ENCODE data around the gene GFRA1.

The GFRA1 gene

DNA sequence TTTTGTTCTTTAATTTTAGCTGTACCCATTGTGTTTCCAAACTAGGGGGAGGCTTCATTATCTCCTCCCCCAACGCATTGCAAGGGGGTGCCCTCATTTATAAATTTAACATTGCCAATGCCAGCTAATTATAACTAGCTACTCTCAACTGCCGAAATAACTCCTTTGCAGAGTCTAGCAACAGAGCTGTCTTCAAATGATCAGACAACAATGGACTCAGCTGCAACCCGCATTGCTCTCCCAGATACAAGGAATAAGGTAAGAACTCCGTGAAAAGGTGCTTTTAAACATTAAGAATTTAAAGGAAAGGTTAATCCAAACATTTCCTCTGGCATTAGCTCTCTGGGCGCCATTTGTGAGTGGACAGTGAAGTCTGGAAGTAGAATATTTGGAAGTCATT, 116.2 kb downstream of the GFRA1 start:
- DNase-seq = no peak

DNA sequence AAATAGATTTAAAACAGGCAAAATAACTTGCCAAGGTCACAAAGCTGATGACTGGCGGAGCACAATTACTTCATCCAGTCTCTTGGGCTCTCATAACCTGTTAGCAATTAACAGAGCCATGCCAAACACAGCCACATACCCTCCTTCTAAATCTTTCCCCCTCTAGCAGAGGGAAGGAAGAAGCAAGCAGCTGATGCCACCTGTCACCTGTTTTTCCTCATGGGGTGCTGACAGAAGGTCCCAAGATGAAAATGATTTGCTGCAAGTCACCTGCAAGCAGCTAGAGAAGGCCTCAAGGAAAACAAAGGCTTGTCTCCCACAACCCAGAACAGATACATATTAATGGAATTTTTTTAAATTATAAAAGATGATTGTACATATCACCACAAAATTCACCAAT, 117.8 kb downstream of the GFRA1 start:
- no peak for DNase-seq

DNA sequence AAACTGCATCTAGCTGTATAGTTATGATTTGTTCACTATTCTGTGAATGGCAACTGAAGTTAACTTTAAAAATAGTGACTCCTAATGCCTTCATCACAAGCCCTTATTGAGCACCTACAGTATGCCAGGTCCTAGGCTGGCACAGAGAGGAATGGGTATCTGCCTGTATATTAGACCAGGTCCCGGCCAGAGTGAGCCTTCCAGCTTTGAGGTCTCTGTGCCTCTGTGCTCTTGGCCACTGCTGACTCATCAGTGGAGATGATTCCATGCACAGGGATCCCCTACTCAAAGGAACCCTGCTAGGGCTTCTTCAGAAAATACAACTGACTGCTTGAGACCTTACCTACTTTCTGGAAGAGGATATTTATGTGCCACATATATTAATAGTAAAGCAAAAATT, 118.4 kb downstream of the GFRA1 start:
- no peak for DNase-seq

GRCh38 chr10:116151076-116151475, 121.9 kb downstream of the GFRA1 start:
- no peak for DNase-seq

- DNase-seq = no peak
These were observed 122.4 kb downstream of the GFRA1 start for GRCh38 chr10:116150606-116151005.

- DNase-seq = no peak
These were observed 125.7 kb downstream of the GFRA1 start for GRCh38 chr10:116147147-116147905.

DNA sequence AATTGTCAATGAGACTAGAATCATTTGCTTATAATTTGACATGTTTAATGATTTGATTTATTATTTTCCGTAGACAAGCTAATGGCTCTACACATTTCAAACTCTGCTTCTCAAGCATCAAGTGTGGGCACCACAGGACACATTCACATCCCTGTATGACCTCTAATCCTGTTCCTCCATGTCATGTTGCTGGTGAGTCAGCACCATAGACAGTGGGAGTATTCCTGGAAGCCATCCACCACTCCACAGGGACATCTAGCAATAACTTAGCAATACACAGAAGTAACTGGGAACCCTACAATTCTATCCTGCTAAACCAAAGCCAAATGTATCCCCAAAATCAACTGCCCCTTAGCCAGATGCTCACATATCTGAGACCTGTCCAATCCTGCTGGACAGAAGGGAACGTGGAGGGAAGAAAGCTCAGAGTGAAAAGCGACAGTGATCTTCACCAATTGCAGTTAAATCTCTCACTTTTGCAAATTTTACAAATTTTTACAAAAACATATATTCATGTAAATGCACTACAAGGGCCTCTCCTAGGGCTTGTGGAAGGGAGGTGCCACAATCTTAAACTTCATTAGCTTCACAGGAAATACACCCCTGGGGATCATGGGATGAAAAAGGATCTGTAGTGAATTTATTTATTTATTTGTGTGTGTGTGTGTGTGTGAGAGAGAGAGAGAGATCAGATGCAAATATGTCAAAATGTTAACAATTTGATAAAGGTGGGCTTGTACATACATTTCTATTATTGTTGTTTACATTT, 126.5 kb downstream of the GFRA1 start:
- DNase-seq = peak; percentile 29

DNA sequence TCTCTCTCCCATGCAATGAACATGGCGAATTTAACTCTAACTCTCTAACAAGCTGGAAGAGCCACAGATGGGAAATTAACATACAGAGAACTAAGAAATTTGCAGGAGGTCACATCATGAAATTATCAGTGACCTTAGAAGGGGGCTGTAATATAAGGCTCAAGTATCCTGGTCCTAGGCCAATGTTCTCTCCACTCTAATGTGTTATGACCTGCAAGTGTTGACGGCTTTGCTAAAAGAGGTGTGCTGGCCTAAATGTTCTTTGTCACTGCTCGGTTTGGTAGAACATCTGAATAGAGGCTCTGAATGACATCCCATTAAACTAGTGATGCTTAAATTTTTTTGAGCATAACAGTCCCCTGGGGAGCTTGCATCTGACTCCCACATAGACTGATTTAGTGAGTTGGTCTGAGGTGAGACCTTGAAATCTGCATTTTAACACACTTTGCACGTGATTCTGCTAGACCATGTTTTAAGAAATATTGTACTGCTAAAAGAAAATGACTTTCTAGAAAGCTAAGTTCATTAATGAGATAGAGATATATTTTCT, 129.3 kb downstream of the GFRA1 start:
- DNase-seq = no peak

DNA sequence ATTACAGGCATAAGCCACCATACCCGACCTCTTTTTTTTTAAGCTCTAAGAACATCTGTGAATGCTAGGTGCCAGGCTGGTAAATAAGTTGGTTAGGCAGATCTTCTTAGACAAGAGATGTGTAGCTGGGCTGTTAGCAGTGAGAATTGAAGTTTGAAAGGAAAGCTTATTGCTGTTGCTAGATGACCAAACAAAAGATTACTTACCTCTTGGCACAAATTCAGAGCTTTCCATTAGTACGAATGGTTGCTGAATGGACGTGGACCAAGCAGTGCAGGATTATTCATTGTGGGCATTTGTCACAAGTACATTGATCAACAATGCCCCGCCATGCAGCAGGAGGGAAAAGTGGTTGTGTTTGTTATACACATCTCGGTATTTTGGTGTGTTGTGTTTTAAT, 131.2 kb downstream of the GFRA1 start:
- DNase-seq = no peak

DNA sequence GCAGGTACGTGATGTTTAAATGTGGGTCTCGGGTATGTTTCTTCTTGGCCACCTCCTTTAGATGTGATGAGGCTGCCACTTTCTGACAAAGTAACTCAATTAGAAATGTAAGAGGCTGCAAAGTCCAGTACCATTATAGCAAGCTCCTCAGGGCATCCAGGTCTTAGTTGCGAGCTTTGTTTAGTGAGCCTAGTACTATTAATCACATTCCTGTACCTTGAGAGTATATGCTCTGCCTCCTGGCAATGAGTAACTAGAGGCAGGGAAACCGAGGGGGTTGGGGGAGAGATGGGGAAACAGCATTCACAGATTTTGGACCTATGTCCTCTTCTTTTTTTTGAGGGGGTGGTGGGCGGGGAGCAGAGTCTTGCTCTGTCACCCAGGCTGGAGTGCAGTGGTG, 131.8 kb downstream of the GFRA1 start:
- DNase-seq = no peak

DNA sequence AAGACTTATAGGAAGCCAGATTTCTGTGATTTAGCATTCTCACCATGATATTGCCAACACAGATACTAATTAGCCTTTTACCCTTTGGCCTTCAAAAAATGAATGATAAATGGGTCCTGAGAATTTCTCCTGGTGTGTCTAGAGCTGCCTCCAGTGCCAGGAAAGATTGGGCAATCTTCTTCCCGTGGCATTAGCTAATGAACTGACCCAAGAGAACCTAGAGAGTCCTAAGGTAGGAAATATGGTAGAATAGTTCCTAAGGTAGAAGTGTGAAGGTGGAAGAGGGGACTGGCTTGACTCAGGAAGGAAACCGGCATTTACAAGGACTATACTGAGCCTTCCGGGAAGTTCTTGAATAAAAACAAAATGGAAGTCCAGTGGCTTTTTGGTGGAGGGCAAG, 133.1 kb downstream of the GFRA1 start:
- DNase-seq = no peak

DNA sequence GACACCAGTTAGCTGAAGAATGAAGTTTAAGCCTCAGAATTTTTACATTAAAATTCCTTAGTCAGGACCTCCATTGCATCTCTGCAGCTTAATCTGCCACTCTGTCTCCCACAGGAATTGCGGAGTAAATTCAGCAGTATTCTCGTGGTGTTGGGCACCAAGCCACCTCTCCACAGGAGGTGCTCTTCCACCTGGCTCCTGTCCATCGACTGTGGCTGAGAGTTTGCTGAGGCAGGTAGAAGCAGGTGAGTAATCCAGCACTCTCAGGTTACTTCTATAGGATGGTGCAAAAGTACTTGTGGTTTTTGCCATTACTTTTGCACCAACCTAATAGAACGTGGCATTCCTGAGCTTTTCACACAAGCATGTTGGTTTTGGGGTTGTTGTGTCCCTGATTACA, 134.1 kb downstream of the GFRA1 start:
- DNase-seq = no peak

DNA sequence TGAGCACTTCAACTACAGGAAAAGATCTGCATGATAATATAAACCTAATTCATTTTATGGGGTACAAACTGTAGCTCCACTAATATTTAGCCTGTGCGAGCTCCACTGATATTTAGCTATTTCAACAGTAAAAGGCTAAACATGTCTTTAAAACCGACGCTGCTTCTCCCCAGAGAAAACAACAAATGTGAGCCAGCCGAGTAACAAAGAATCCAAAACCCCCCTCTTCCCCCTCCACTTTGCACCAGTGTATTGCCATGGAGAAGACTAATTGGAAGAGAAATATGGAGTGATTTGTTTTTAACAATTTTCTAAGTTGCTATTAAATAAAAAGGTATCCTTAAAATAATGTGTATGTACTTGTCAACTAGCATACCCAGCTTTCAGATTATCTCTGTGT, 136.7 kb downstream of the GFRA1 start:
- DNase-seq = no peak

GRCh38 chr10:116134322-116134721, 138.7 kb downstream of the GFRA1 start:
- DNase-seq = no peak

DNA sequence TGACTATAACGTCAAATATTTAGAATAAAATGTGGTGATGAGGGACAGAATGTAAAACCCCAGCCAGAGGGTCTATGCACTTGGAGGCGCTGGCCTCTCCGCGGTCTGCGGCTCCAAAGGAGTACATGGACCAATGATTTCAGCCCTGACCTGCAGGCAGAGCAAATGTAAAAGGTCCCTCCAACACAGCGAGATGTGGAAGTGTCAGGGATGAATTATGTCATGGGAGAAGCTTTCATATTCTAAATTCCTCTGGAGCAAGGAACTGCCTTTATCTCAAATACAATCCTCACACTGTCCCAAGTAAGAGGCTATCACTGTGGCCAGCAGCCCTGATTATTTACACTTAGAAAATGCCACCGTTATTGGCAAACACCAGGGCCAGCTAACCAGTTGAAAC, 139.4 kb downstream of the GFRA1 start:
- DNase-seq = no peak

DNA sequence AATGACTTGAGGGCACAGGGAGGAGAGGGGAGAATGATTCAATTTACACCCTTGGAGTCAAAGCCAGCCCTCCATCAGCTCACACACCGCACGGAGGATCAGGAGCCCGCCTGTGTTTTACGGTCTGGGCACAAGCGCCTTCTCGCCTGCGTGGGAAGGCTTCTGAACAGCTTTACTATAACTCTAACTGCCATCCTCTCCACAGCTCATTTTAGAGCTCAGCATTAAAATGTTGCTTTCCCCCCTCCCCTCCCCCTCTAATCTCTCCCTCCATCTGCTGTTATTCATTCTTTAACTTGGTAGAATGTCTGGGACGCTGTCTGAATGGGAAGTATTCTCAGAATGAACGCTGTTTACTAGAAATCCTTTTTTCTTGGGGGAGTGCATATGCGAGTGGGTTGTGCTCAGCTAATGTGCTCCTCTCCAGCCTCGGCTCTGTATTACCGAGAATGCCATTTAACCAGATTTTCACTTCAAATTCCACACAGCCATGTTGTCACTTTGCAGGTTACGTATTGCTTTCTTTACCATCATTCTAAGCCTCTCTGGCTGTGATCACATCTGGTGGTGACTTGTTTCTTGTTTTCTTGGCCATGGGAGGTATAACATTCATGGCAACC, 140.1 kb downstream of the GFRA1 start:
- DNase-seq = no peak

GRCh38 chr10:116130006-116130405, 143.0 kb downstream of the GFRA1 start:
- no peak for DNase-seq

DNA sequence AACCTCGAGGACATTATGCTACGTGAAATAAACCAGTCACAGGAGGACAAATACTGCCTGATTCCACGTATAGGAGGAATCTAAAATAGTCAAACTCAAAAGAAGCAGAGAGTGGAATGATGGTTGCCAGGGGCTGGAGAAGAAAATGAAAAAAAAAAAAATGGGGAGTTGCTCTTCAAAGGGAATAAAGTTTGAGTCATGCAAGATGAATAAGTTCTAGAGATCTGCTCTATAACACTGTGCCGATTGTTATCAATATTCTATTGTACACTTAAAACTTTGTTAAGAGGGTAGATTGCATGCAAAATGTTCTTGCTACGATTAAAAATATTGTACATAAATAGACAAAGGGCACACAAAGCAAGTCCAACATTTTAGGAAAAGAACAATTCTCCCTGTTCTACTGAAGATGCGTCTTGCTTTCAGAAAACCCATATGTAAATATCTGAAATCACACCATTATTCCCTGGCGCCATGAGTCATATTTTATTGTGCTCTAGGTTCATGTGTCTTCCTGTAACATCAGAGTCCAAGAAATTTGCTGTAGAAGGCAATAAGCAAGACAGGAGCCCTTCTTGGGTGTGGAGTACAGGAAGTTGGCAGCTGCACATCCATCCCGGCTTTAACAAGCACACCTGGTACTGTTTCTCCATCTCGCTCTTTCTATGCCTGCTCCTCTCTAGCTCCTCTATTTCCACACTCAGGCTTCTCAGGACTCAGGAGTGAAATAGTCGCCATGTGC, 145.9 kb downstream of the GFRA1 start:
- no peak for DNase-seq

DNA sequence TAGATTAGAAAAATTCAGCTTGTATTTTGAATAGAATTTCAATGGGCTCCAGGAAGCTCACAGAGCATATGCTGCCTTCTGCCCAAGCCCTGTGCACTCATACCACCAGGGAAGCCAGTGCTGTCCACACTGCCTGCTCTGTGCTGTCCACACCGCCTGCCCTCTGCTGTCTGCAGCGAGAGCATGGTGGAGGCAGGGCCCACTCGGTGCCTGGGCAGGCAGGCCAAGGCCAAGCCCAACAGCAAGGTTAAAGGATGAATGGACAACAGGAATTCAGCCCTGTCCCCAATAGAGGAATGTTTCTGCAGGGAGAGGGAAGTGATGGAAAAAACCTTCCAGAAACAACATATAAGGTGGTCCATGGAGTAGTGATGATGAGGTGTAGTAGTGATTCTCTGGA, 146.8 kb downstream of the GFRA1 start:
- no peak for DNase-seq

GRCh38 chr10:116125180-116125579, 147.8 kb downstream of the GFRA1 start:
- DNase-seq = no peak

- no peak for DNase-seq
These were observed 148.2 kb downstream of the GFRA1 start for GRCh38 chr10:116124777-116125176.

- DNase-seq = no peak
These were observed 150.3 kb downstream of the GFRA1 start for GRCh38 chr10:116122664-116123063.

Measured in fibroblast of skin of right quadriceps (primary cell).